ENCODE data around the gene ATP2A3. TPM values are rescaled to one million over a fixed set of nuclear protein-coding genes. Genes with fewer than 3 reads are reported as not detected.

ATP2A3 gene
- total RNA-seq, 2 experiments from 2014 or later, result 92.6 to 98.3 TPM

Other genes starting within 250 kb of the ATP2A3 start
- gene HASPIN, start 240.5 kb downstream of the ATP2A3 start, total RNA-seq, result 10 to 100 TPM; 21.0 to 25.2 TPM
- gene ITGAE, start 163.2 kb downstream of the ATP2A3 start, total RNA-seq, result 10 to 100 TPM; 20.9 to 41.1 TPM
- 10 to 100 TPM; 35.9 to 44.6 TPM for gene NCBP3, start 118.2 kb downstream of the ATP2A3 start, total RNA-seq
- 1 to 10 TPM; 4.5 to 5.4 TPM for gene CAMKK1, start 71.4 kb downstream of the ATP2A3 start, total RNA-seq
- under 1 TPM; 0.72 to 0.89 TPM for gene P2RX1, start 48.0 kb downstream of the ATP2A3 start, total RNA-seq
- 10 to 100 TPM; 29.4 to 32.5 TPM for gene ZZEF1, start 178.6 kb upstream of the ATP2A3 start, total RNA-seq
- 10 to 100 TPM; 10.5 to 11.1 TPM for gene CYB5D2, start 178.8 kb upstream of the ATP2A3 start, total RNA-seq

Measured in activated CD4-positive, alpha-beta T cell treated with anti-CD3 and anti-CD28 coated beads for 36 hours (primary cell).